HG02763 (cell line): ENCODE data around the gene CDH4.

ENCODE experiments used
- ATAC-seq: cut with Tn5 transposase; IDR thresholded peaks from one replicate; pipeline ENCODE4 v1.9.1; 2021; ENCODE audit warnings: mild to moderate bottlenecking, moderate library complexity; ENCODE audit not compliant: unreplicated experiment

The CDH4 gene

DNA sequence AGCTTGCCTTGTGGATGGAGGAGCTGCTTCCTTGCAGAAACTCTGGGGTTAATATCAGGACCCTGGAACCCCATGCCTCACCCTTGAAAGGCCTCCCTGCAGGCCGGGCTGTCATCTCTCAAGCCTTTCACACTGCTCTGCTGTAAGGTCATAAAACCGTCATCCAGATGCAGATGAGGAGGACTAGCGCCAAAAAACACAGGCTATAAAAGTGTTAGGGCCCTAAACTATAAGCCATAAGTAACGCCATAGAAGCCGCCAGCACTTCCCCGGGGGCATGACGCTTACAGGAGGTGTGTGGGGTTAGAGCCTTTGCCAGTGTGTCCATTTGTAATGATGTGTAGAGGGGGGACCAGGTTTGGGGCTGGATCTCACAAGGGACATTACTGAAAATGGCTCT is 47.6 kb downstream of the CDH4 start:
- no peak for ATAC-seq

DNA sequence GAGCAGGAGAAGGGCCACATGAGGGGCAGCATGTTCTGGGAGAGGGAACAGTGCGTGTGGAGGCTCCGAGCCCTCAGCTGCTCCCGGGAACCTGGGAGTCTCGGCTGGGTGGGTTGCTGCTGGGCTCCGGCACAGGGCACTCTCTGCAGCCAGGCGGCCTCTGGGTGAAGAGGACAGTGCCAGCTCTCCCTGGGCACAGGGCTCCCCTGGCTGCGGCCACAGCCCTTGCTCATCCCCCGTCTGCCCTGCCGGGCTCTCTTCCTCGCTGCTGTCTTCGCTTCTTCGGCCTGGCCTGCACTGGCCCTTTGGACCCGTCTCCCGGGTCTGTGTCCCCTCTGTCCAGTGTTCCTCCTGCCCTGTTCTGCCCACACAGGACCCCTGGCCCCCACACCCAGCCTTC is 48.2 kb downstream of the CDH4 start:
- no peak for ATAC-seq

DNA sequence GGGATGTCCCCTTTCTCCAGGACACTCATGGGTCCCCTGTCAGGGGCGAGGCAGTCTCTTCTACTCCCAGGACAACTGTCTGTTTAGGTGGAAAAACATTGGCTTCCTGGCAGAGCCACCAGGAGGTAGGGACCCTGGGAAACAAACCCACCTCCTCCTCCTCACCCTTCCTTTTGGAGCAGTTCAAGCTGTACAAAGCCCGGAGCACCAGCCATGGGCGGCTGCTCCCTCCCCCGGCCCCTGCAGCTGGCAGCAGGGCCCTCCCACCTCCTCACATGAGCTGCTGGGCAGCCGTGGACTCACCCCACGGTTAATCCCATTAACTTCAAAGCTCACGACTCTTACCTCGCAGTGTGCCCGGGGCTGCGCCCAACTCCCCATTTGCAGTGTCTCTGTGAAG is 48.6 kb downstream of the CDH4 start:
- ATAC-seq = no peak

DNA sequence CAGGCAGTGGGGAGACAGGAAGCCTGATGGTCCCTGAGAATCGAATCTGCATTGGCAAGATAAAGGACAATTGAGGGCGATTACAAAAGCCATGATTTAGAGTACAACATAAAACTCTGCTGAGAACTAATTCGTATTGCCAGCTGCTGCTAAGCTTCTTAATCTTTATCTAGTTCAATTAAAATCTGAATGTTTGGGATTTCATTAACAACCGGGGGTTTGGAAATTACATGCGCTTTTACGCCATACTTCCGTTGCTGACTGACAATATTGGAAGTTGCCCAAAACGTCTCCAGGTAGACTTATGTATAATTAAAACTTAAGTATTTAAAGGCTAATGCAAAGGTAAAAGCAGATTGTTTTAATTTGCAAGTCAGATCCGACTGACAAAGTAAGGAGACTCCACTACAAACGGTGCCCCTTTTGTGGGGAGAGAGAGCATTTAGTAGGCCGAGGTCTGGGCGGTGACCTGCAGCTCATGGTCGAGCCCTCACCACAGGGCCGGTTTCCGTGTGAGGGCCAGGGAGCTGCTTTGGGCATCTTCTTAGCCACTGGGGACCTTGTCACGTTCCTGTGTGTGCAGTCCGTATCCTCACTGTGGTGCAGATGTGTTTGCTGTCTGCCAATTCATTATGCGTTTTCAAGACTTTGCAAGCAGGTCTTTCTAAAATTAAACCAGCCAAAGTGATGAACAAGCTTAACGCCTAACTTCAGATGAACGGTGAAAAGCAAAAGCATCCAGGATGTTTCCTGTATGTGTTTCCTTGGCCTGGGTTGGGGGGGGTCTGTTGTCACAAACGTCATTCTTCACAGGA is 49.9 kb downstream of the CDH4 start:
- no peak for ATAC-seq

DNA sequence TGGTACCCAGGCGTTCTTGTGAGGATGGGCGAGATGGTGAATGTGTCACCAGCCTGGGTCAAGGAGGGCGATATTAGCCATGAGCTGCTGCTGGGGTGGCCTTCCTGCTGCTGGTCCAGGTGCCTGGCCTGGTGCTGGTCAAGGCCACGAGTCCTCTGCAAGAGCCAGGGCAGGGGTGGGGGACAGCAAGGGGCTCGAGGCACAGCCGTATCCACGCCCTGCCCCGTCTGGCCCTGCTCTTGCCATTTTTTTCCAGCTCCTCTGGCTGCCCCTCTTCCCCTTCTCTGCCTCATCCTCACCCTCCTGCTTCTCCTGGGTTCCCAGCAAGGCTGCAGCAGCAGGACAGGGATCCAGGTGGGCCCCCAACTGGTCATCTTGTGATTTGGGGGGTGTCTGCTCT is 51.2 kb downstream of the CDH4 start:
- no peak for ATAC-seq

DNA sequence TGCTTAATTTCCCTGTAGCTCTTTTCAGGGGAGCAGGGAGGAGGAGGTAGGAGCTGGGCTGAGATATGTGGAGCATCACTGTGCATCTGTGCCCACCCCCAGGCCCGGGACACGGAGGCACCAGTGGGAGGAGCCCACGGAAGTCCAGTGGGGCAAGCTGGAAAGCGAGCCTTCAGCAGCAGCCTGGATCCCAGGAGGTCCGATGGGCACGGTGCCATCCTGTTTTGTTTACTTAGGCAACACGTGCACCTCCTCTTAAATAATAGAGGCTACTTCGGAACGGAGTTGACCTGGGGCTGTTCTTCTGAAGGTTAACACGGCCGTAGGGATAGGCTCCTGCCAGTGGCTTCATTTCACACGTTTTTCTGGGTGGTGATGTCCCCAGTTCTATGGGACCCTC is 51.6 kb downstream of the CDH4 start:
- no peak for ATAC-seq

DNA sequence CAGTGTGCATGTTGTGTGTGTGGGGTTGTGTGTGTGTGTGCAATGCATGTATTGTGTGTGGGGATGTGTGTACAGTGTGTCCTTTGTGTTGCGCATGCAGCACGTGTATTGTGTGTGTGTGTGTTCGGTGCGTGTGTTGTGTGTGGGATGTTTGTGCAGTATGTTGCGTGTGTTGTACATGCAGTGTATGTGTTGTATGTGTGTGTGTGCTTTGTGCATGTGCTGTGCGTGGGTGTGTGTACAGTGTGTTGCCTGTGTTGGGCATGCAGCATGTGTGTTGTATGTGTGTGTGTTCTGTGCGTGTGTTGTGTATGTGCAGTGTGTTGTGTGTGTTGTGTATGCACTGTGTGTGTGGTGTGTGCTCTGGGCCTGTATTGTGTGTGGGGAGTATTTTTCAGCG is 52.7 kb downstream of the CDH4 start:
- ATAC-seq = no peak

DNA sequence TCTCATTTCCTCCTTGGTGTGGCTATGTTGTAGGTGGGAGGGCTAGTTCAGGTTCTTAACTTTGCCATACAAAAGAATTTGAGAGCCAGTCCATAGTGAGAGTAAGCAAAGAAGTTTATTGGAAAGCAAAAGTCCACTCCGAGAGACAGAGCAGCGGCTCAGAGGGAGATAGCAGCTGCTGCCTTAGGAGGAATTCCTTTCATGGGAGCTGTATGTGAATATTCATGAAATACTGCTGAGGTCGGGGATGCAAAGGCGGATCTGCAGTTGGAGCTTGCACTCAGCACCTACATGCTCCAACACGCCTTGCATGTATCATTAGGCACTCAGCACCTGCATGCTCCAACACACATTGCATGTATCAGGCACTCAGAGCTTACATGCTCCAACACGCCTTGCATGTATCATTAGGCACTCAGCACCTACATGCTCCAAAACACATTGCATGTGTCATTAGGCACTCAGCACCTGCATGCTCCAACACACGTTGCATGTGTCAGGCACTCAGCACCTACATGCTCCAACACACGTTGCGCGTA is 54.9 kb downstream of the CDH4 start:
- ATAC-seq = no peak

DNA sequence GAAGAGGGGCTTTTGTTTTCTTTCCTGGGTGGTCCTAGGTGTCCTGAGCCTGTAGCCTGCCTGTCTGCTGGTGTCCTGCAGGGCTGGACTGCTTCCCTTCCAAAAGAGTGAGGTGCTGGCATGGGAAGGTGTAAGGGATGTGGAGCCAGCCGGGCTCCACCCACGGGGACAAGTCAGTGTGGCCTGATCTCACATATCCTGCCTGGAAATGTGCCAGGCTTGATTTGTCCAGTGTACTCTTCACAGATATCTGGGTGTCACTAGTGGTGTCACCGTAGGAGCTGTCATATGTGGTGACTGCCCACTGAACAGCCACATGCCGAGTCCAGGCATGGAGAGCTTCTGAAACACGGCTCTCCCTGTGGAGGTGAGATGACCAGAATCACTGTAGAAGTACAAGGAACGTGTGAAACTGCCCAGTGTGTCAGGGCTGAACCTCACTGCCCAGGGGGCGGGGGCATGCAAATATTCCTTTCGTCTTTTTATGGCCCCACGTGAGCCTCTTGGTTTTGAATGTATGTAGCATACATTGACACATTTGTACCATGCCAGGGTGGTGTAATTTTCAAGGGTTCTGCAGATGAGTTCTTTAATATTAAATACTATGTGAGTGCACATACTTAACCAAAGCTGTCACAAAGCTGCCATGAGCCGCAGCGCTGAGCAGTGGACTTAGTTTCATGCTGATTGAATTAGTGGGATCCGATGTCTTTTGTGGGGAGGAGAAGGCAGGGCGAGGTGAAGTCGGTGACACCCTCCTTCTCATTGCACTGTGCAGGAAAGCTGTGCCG is 55.8 kb downstream of the CDH4 start:
- ATAC-seq = no peak

DNA sequence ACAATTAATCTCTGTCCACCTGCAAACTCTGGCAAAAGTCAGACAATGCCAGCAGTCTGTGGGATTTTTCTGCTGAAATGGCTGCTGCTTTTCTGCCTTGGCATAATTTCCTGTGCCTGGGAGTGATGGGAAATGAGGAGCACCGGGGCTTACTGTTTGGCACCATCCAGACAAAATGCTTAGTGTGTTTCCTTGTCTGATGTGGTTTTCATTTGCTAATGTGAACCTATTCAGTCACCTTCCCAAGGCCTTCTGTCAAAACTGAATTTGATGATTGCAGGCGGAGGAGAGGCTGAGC is 56.4 kb downstream of the CDH4 start:
- ATAC-seq = no peak

DNA sequence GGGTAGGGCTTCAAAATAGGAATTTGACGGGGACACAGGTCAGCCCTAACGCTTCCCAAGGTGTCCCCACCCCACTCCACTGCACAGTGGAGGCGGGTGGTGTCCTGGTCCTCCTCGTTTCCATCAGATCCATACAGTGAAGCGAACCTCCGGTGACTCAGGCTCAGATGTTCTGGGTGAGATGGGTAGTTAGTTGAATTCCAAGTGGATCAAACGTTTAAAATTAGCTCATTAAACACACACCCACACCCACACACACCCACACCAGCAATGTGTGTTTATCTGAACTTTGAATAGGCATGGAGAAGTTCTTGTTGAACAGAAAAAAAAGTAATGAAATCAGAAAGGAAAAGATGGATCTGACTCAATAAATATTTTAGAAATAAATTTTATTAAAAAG is 58.9 kb downstream of the CDH4 start:
- no peak for ATAC-seq

DNA sequence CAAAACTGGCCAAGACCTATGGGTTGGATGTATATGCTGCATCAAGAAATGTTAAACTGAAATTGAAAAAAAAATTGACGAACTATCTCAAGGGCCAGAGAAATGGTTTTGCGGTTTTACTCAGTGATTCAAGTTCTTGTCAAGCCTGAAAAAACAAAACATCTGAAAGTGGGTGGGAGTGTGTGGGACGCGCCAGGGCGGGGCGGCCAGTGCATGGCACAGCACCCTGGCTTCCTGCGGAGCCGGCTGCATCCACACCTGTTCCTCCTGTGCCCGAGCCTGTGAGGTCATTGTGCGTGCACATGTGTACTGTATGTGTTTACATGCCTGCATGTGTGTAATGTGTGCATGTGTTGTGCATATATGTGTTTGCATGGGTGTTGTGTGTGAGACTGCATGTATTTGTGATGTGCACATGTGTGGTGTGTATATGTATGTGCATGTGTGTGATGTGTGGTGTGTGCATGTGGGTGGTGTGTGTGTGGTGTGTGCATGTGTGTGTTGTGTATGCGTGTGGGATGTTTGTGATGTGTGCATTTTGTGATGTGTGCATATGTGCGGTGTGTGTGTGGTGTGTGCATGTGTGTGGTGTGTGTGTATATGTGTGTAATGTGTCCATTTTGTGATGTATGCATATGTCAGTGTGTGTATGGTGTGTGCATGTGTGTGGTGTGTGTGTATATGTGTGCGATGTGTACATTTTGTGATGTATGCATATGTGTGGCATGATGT is 59.8 kb downstream of the CDH4 start:
- no peak for ATAC-seq

DNA sequence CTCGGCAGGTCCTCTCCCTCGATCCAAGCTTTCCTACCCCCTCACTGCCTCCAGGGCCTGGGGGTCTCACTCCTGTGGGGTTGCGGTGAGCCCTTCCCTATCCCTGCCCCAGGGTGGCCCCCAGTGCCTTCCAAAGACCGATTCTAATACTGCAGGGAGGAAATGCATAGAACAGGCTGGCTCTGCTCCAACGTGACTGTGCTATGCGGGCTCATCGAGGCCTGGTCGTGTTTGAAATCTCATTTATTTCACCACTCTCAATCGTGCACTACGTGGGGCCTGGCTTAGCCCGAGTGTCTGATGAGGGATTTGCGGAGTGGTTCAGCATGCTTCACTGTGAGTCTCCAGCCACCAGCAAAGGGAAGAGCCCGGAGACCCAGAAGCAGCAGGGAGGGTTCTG is 60.9 kb downstream of the CDH4 start:
- ATAC-seq = no peak

DNA sequence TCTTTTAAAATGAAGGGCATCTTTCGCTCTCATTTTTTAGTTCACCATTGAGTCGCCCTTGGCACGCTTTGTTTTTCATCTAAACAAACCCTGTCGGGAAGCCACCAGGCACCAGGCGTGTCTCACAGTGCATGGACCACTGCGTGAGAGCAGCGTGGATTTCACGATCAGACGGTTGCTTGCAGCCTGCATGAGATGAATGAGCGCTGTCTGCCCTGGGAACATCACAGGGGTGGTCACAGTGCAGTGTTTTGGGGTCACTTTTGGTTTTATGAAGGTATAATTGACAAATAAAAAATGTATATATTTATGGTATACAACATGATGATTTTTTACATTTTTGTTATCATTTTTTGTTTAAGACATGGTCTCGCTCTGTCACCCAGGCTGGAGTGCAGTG is 61.3 kb downstream of the CDH4 start:
- no peak for ATAC-seq

DNA sequence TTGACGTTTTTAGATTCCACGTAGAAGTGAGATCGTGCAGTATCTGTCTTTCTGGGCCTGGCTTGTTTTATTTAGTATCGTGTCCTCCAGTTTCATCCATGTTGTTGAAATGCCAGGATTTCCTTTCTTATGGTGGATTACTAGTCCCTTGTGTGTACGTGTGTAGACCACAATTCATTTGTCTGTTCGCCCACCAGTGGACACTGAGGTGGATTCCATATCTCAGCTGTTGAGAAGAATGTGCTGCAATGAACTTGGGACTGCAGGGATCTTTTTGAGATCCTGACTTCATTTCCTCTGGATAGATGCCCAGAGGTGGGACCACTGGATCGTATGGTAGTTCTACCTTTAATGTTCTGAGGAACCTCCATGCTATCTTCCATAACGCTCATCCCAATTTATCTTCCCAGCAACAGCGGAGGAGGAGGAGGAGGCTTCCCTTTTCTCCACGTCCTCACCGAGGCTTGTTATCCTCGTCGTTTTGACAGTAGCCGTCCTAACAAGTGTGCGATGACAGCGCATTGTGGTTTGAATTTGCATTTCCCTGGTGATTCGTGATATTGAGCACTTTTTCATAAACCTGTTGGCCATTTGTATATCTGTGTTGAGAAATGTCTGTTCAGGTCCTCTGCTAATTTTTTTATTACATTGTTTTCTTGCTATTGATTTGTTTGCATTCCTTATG is 62.4 kb downstream of the CDH4 start:
- no peak for ATAC-seq

DNA sequence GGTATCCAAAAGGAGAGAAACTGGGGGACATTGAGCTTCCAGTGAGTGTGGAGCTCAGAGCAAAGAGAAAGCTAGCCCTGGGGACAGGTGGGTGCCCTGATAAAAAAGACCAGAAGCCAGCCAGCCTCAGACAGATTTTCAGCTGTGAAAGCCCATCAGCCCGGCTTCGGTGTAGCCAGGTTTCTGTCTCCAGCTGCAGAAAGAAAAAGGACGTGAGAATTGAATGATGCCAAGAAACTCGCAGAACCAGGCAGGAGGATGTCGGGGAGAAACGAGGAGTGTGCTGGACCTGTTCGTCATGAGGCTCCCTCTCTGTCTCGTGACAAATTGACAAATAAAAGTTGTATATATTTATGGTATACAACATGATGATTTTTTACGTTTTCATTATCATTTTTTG is 63.3 kb downstream of the CDH4 start:
- no peak for ATAC-seq

DNA sequence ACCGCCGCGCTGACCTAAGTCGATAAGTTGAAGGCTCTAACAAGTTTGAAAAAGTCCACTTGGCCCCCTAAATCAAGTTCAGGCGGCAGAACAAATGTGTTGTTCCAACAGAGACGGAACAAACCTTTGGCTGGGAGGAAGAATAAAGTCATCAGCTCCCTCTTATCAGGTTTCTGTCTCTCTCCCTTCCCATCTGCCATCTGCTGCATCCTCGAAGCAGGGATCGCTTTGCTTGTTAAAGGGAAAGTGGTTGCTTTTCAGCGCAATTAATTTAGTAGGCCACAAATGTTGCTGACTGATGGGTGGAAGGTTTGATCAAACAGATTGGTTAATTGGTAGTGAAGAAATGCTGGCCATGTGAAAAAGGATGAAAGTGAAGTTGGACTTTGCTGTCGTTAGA is 64.3 kb downstream of the CDH4 start:
- ATAC-seq = no peak

DNA sequence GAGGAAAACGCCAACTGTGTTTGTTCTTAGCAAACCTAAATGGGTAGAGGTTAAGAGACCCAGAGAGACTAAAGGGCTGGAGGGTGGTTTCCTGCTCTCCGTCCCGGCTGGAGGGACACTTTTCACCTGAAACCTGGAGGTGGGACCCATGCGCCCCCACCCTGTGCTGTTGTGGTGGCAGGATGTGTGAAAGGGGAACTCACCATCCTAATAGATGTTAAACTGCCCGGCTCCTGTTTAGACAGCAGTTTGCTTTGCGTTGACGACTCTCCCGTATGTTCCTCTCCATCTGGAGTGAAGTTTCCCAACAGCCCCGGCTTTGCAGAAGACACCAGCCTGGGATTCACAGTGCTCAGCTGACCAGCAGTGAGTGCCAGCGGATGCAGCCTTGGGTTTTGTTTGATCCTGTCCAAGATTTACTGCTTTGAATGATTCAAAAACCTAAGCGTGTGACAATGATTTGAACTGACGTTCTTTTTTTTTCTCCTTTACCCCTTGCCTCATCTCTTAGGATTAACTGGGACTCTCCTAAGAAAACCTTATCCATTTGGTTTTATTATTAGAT is 66.0 kb downstream of the CDH4 start:
- no peak for ATAC-seq

DNA sequence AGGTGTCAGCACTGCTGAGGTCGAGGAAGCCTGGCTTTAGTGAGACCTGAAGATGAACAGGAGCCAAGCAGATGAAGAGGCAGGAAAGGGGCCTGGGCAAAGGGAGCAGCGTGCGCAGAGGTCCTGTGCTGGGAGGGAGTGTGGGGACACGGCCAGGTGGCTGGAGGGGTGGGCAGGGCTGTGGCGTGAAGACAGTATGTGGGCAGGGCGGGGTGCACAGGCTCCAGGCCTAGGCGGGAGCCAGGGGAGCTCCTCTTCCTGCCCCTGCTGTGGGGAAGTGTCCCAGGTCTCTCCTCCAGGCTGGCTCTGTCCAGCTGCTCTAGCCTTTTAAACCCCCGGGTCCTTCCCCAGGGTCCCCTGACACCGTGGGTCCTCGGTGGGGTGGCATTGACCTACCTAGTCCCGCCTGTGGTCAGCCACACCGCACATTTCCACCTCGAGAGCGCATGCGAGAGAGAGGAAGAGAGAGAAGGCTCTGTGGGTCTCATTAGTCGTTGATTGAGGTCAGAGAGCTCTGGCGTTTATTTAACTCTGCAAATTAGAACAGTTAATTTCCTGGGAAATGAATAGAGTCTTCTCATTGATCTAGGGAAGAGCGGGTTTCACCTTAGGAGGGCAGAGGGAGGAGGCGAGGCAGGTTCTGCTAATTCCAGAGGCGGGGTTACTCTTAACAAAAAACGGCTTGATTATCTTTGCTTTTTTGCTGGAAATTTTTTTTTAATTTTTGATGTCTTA is 68.8 kb downstream of the CDH4 start:
- ATAC-seq = no peak

DNA sequence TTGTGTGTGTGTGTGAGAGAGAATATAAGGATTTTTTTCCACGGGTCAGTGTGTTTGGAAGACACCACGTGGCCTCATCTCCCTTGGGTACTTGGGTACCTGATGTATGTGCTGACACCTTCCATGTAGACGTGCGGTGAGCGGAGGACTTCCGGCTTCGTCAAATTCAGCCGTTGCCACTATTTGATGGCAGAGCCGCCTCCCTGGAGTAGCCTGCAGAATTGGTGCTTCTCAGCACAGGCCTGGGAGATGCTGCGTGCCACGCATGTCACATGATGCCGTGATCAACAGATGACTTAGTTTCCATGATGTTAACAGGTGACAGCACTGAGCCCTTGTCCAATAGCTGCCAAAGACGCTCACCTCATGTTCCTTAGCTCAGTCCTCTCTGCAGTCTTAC is 69.4 kb downstream of the CDH4 start:
- ATAC-seq = no peak
